Stomach (tissue), 9 donors: ENCODE results near the gene GKN1. TPM values are rescaled to one million over a fixed set of nuclear protein-coding genes. Genes with fewer than 3 reads are reported as not detected.

ENCODE experiments used
- DNase-seq, 2 donors: peaks; one replicate each; pipeline versions ENCODE4 v3.0.0 to v3.0.0-alpha.2; 2013 to 2019
- H3K27ac ChIP-seq, 5 donors: fragments of 200-600 bp in 4 of 5; sonication (generic) in 4 of 5; one replicate each; pipeline ENCODE4 v1.5.1; 2013 to 2019; ENCODE audit warnings: mild to moderate bottlenecking in 1 of 5, moderate library complexity in 1 of 5
- H3K27me3 ChIP-seq, 3 donors: fragments of 200-600 bp; sonication (generic); one replicate each; pipeline ENCODE4 v1.5.1; 2017 to 2019; ENCODE audit warnings: mixed run types in 1 of 3
- H3K36me3 ChIP-seq, 4 donors: fragments of 200-600 bp; sonication (generic); 1 replicate in 3 of 4; 2 replicates in 1 of 4; pipeline ENCODE4 v1.5.1; 2016 to 2019
- H3K4me1 ChIP-seq, 4 donors: fragments of 200-600 bp; sonication (generic); one replicate each; pipeline ENCODE4 v1.5.1; 2016 to 2019
- H3K4me3 ChIP-seq, 4 donors: fragments of 200-600 bp; sonication (generic) in 3 of 4; one replicate each; pipeline ENCODE4 v1.5.1; 2016 to 2019; ENCODE audit warnings: mild to moderate bottlenecking in 1 of 4
- H3K9me3 ChIP-seq, 4 donors: fragments of 200-600 bp; sonication (generic); one replicate each; pipeline ENCODE4 v1.5.1; 2016 to 2019
- EP300 ChIP-seq: sonication (generic); formaldehyde crosslinking; IDR thresholded peaks from one replicate; pipeline ENCODE4 v1.6.1; 2017; ENCODE audit warnings: antibody characterized with exemption
- POLR2A ChIP-seq, 4 donors: fragments of 450-650 bp; IDR thresholded peaks; one replicate each; pipeline ENCODE4 v1.6.1; 2016; ENCODE audit warnings: antibody characterized with exemption in 4 of 4, control low read depth in 2 of 4, mild to moderate bottlenecking in 1 of 4, moderate library complexity in 1 of 4
- POLR2AphosphoS5 ChIP-seq, 3 donors: sonication (generic); formaldehyde crosslinking; IDR thresholded peaks; one replicate each; pipeline ENCODE4 v1.6.1; 2016; ENCODE audit warnings: antibody characterized with exemption in 3 of 3
- WGBS, 5 donors: extraction: QIAGEN DNeasy Blood & Tissue Kit in 3 of 5; methylation state at CpG; one replicate each; pipeline versions ENCODE4 v1.1.5 to v1.1.7; 2013 to 2018; 5-methylcytosine and 5-hydroxymethylcytosine counted together
- intact Hi-C: fragments of 100-400 bp; cut with DNase I; formaldehyde crosslinking; loops from one replicate; pipeline ENCODE4 v1.15.1; 2023; ENCODE audit warnings: low total_unique reads
- polyA plus RNA-seq, 3 donors: library from polyadenylated mRNA; stranded (reverse); fragments of 200-250 nt; gene quantifications; one replicate each; pipeline ENCODE4 v1.2.3, GENCODE V29; 2013
- total RNA-seq, 5 donors: library from RNA; depleted of rRNA; stranded (reverse); fragments of >200 nt; gene quantifications; one replicate each; pipeline versions ENCODE4 v1.1.0 to v1.2.3, GENCODE V29; 2014 to 2016
- TF ChIP-seq, protein P1 (sequence below), 7 experiments: fragments of 450-650 bp in 4 of 7; fragments of 200-600 bp in 3 of 7; sonication (generic) in 3 of 7; IDR thresholded peaks; one replicate each; pipeline ENCODE4 v1.5.1; 2016 to 2019; ENCODE audit warnings: antibody characterized with exemption in 7 of 7, control low read depth in 2 of 7, mild to moderate bottlenecking in 1 of 7
- donor health status: healthy with polysubstance abuse.
- donor health status: Bipolar disorder and iron deficiency.
- donor health status: healthy.

Gene GKN1
- total and polyA plus RNA-seq, 8 donors: 1.7 to 7,706 (median 624) TPM

GRCh38 chr2:68978098-68978497 is 3.7 kb downstream of the GKN1 start:
- Histone ChIP-seq H3K27me3 (peaks cover 0 to 3% (median 0%) of the 10 kb centered on the region in 3 donors), H3K36me3 (no peaks in the 10 kb centered on the region), H3K4me1 (no peaks in the 10 kb centered on the region), H3K4me3 (no peak overlapping the region), H3K27ac (no peak overlapping the region), H3K9me3 (no peaks in the 10 kb centered on the region)
- no peak for TF ChIP-seq POLR2A (IDR thresholded peaks at IDR 0.05)
- WGBS, 5 donors: 53 to 76% (median 60%) methylated on average over 3 of the region's 3 CpGs
- intact Hi-C loops: no loop called here
- no peak for DNase-seq

GRCh38 chr2:68980956-68981355 is 6.5 kb downstream of the GKN1 start:
- Histone ChIP-seq H3K4me1 (no peaks in the 10 kb centered on the region), H3K4me3 (no peak overlapping the region), H3K27me3 (no peaks in the 10 kb centered on the region), H3K27ac (no peak overlapping the region), H3K9me3 (no peaks in the 10 kb centered on the region), H3K36me3 (no peaks in the 10 kb centered on the region)
- TF ChIP-seq POLR2AphosphoS5 (IDR thresholded peaks at IDR 0.05) (no peak), EP300 (no peak), POLR2A (IDR thresholded peaks at IDR 0.05) (no peak)
- TF ChIP-seq, protein P1, sequence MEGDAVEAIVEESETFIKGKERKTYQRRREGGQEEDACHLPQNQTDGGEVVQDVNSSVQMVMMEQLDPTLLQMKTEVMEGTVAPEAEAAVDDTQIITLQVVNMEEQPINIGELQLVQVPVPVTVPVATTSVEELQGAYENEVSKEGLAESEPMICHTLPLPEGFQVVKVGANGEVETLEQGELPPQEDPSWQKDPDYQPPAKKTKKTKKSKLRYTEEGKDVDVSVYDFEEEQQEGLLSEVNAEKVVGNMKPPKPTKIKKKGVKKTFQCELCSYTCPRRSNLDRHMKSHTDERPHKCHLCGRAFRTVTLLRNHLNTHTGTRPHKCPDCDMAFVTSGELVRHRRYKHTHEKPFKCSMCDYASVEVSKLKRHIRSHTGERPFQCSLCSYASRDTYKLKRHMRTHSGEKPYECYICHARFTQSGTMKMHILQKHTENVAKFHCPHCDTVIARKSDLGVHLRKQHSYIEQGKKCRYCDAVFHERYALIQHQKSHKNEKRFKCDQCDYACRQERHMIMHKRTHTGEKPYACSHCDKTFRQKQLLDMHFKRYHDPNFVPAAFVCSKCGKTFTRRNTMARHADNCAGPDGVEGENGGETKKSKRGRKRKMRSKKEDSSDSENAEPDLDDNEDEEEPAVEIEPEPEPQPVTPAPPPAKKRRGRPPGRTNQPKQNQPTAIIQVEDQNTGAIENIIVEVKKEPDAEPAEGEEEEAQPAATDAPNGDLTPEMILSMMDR (IDR thresholded peaks at IDR 0.05): no peak
- WGBS, 5 donors: 25 to 50% (median 42%) methylated on average over 1 of the region's 1 CpG
- no peak for DNase-seq
- intact Hi-C loops: no loop called here

DNA sequence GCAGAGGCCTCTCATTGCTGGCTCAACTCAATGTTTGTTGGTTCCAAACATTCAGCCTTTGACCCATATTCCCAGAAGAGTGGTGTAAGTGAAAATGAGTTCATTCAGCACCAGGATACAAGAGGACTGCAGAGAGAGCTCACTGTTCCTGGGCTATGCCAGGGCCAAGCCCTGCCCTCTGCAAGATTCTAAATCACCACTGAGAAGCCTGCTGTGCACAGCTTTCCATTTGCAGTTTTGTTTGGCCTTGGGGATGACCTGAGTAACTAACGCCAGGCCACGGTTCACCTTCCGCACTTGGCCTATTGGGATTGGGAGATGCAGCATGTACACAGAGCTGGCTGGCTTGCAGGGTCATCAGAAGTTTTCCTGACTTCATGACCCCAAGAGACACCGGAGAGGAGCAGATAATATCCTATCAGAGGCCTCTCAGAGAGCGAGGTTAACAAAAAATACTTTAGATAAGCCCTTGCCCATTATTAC is 12.6 kb downstream of the GKN1 start:
- H3K27ac ChIP-seq: no peak overlapping the region
- no peak overlapping the region for H3K4me3 ChIP-seq
- WGBS, 5 donors: 52 to 78% (median 62%) methylated on average over 5 of the region's 5 CpGs
- H3K9me3 ChIP-seq: no peaks in the 10 kb centered on the region
- no peaks in the 10 kb centered on the region for H3K36me3 ChIP-seq
- no peaks in the 10 kb centered on the region for H3K4me1 ChIP-seq
- TF ChIP-seq POLR2AphosphoS5 (IDR thresholded peaks at IDR 0.05) (no peak), EP300 (no peak), POLR2A (IDR thresholded peaks at IDR 0.05) (no peak)
- TF ChIP-seq, protein P1 (IDR thresholded peaks at IDR 0.05): no peak
- no peak for DNase-seq
- H3K27me3 ChIP-seq: no peaks in the 10 kb centered on the region
- intact Hi-C loops: no loop called here

DNA sequence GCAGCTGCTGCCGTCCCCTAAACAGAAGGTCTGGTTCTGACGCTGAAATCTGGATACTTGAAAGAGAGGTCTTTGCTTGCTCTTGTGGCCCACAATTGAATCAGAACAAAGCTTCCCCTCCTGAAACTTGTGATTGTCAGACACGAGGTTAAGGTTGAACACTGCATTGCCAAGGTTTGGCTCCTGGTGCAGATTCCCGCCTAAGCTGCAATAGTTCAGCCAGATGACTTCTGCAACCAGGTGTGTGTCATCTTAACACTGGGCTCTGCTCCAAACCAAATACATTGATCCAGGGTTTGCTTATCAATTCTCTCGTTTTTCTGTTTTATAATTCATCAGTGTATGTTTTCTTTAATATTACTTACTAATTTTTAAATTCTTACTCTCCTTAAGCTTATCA is 14.6 kb downstream of the GKN1 start:
- intact Hi-C loops: no loop called here

DNA sequence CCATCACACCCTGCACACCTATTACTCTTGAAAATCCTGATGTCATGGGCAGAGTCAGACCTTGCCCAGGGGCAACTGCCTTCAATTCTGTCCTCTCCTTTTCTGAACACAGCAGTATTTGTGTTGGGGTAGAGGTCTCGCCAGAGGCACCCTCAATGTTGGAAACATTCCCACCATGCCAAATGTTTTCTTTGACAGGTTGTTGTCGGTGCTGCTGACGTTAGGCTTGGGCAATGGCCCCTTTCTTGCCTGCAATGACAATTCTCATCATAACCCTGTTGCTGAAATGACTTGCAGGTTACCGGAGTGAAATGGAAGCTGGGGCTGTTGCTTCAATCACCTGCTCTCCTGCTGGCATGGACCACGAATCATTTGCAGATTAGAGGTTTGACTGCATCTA is 17.9 kb downstream of the GKN1 start:
- 86 to 91% (median 90%) methylated on average over 5 of the region's 5 CpGs for WGBS, 5 donors
- intact Hi-C loops: no loop called here
- TF ChIP-seq, protein P1 (IDR thresholded peaks at IDR 0.05): no peak
- TF ChIP-seq EP300 (no peak), POLR2AphosphoS5 (IDR thresholded peaks at IDR 0.05) (no peak), POLR2A (IDR thresholded peaks at IDR 0.05) (no peak)

More for the DNA sequence above, 14.6 kb downstream of the GKN1 start:
- no peaks in the 10 kb centered on the region for H3K36me3 ChIP-seq
- H3K27me3 ChIP-seq: no peaks in the 10 kb centered on the region
- no peaks in the 10 kb centered on the region for H3K9me3 ChIP-seq
- no peak overlapping the region for H3K27ac ChIP-seq
- no peak overlapping the region for H3K4me3 ChIP-seq
- DNase-seq: no peak
- no peaks in the 10 kb centered on the region for H3K4me1 ChIP-seq
- WGBS, 5 donors: 38 to 55% (median 53%) methylated on average over 5 of the region's 5 CpGs
- TF ChIP-seq POLR2A (IDR thresholded peaks at IDR 0.05) (no peak), POLR2AphosphoS5 (IDR thresholded peaks at IDR 0.05) (no peak), EP300 (no peak)
- TF ChIP-seq, protein P1 (IDR thresholded peaks at IDR 0.05): no peak

More for the DNA sequence above, 17.9 kb downstream of the GKN1 start:
- Histone ChIP-seq H3K36me3 (no peaks in the 10 kb centered on the region), H3K4me3 (no peak overlapping the region), H3K4me1 (no peaks in the 10 kb centered on the region), H3K9me3 (no peaks in the 10 kb centered on the region), H3K27ac (no peak overlapping the region), H3K27me3 (no peaks in the 10 kb centered on the region)
- DNase-seq: no peak
